Thoracic aorta (tissue), 2 donors: ENCODE measurements around the gene LYL1. TPM values are rescaled to one million over a fixed set of nuclear protein-coding genes. Genes with fewer than 3 reads are reported as not detected.
A peak's percentile ranks its signal among the peaks of the same experiment; 100 is the strongest.

Source experiments
- ATAC-seq: fragments of 150-250 bp; one replicate; pipeline ENCODE4 v1.8.0; 2017; ENCODE audit warnings: low read depth; ENCODE audit not compliant: insufficient number of reproducible peaks, low FRiP score
- DNase-seq: peaks from one replicate; pipeline ENCODE4 v3.0.0-alpha.2; 2020; ENCODE audit warnings: low spot score
- H3K27ac ChIP-seq, 2 donors: fragments of 200-600 bp; sonication (generic); 1 replicate in 1 of 2; 2 replicates in 1 of 2; pipeline ENCODE4 v1.5.1; 2016; ENCODE audit warnings: mild to moderate bottlenecking in 2 of 2, moderate library complexity in 2 of 2
- H3K27me3 ChIP-seq: fragments of 200-600 bp; sonication (generic); replicated peaks from 2 replicates; pipeline ENCODE4 v1.6.0; 2016; ENCODE audit warnings: mild to moderate bottlenecking; ENCODE audit not compliant: insufficient read depth
- H3K36me3 ChIP-seq: fragments of 200-600 bp; sonication (generic); one replicate; pipeline ENCODE4 v1.5.1; 2016
- H3K4me1 ChIP-seq, 2 donors: fragments of 200-600 bp; sonication (generic); 1 replicate in 1 of 2; 2 replicates in 1 of 2; pipeline versions ENCODE4 v1.5.1 to v1.6.0; 2016; ENCODE audit warnings: low read depth in 2 of 2, mild to moderate bottlenecking in 1 of 2; ENCODE audit not compliant: control insufficient read depth in 1 of 2
- H3K4me3 ChIP-seq: fragments of 200-600 bp; sonication (generic); 2 replicates; pipeline ENCODE4 v1.5.1; 2016; ENCODE audit warnings: mild to moderate bottlenecking
- H3K9me3 ChIP-seq: fragments of 200-600 bp; sonication (generic); 2 replicates; pipeline ENCODE4 v1.5.1; 2016
- CTCF ChIP-seq: fragments of 200-600 bp; sonication (generic); IDR thresholded peaks from one replicate; pipeline ENCODE4 v1.5.1; 2019; ENCODE audit warnings: antibody characterized with exemption
- total RNA-seq, 2 donors: library from RNA; depleted of rRNA; stranded (reverse); fragments of >200 nt; gene quantifications; one replicate each; pipeline versions ENCODE4 v1.1.0 to v1.2.3, GENCODE V29; 2016

The LYL1 gene
- total RNA-seq, 2 donors from 2014 or later = 10.6 to 36.1 TPM

GRCh38 chr19:13058951-13059660 lies 43.6 kb downstream of the LYL1 start:
- ATAC-seq = no peak
- no peak overlapping the region for H3K4me3 ChIP-seq
- no peaks in the 10 kb centered on the region for H3K27me3 ChIP-seq
- peak overlapping the region; percentile 99 to 100 for H3K27ac ChIP-seq
- no peaks in the 10 kb centered on the region for H3K36me3 ChIP-seq
- no peak for DNase-seq
- no peaks in the 10 kb centered on the region for H3K9me3 ChIP-seq
- no peak for TF ChIP-seq CTCF
- peaks cover 87 to 99% of the 10 kb centered on the region in 2 donors for H3K4me1 ChIP-seq

GRCh38 chr19:13057744-13058143 lies 44.9 kb downstream of the LYL1 start:
- DNase-seq (no peak), ATAC-seq (no peak)
- no peak overlapping the region for H3K4me3 ChIP-seq
- no peaks in the 10 kb centered on the region for H3K27me3 ChIP-seq
- TF ChIP-seq CTCF = no peak
- no peaks in the 10 kb centered on the region for H3K36me3 ChIP-seq
- H3K4me1 ChIP-seq = peaks cover 86 to 100% of the 10 kb centered on the region in 2 donors
- peak overlapping the region; percentile 99 to 100 for H3K27ac ChIP-seq
- H3K9me3 ChIP-seq = no peaks in the 10 kb centered on the region

- H3K4me3 ChIP-seq = peak overlapping the region; percentile 13
- peak overlapping the region; percentile 99 to 100 for H3K27ac ChIP-seq
- ATAC-seq = no peak
- DNase-seq = no peak
- no peaks in the 10 kb centered on the region for H3K36me3 ChIP-seq
- H3K27me3 ChIP-seq = no peaks in the 10 kb centered on the region
- H3K9me3 ChIP-seq = no peaks in the 10 kb centered on the region
- TF ChIP-seq CTCF = no peak
- peaks cover 87 to 100% of the 10 kb centered on the region in 2 donors for H3K4me1 ChIP-seq
Observed at GRCh38 chr19:13057147-13057572, 45.5 kb downstream of the LYL1 start.

- DNase-seq = no peak
Observed at GRCh38 chr19:13056052-13056660, 46.5 kb downstream of the LYL1 start.

More at GRCh38 chr19:13056052-13056660, 46.5 kb downstream of the LYL1 start:
- Histone ChIP-seq H3K36me3 (no peaks in the 10 kb centered on the region), H3K27ac (peak overlapping the region; percentile 99 to 100), H3K4me3 (peak overlapping the region; percentile 59), H3K9me3 (no peaks in the 10 kb centered on the region), H3K27me3 (no peaks in the 10 kb centered on the region), H3K4me1 (peaks cover 88 to 100% of the 10 kb centered on the region in 2 donors)
- no peak for ATAC-seq
- no peak for TF ChIP-seq CTCF
